ENCODE measurements around the gene PHLDA3. TPM values are rescaled to one million over a fixed set of nuclear protein-coding genes. Genes with fewer than 3 reads are reported as not detected.

Gene PHLDA3
- total RNA-seq, 1 experiment from 2014 or later: 22.1 TPM

- Histone ChIP-seq H2AFZ (ENCODE audit: low read depth, low read length, poor library complexity, severe bottlenecking) (no peak overlapping the region), H3K9me2 (ENCODE audit: insufficient read depth) (no peaks in the 10 kb centered on the region), H3K4me3 (replicated peaks in 1 of 2; ENCODE audit: low read depth in 1 of 2, low read length in 2 of 2) (no peak overlapping the region), H3K9ac (ENCODE audit: low read length) (no peak overlapping the region), H4K20me1 (ENCODE audit: insufficient read depth) (no peaks in the 10 kb centered on the region), H3K27ac (ENCODE audit: low read depth, low read length) (no peak overlapping the region), H3K9me3 (ENCODE audit: control insufficient read depth in 1 of 2, insufficient read depth in 1 of 2, low read depth in 1 of 2, low read length in 2 of 2) (no peaks in the 10 kb centered on the region), H3K4me2 (ENCODE audit: low read length) (no peak overlapping the region), H3K27me3 (ENCODE audit: insufficient read depth, low read length) (no peaks in the 10 kb centered on the region), H3K36me3 (ENCODE audit: control insufficient read depth in 1 of 2, insufficient read depth in 2 of 2, low read length in 2 of 2) (no peaks in the 10 kb centered on the region), H3K4me1 (ENCODE audit: control insufficient read depth in 1 of 2, insufficient read depth in 2 of 2, low read length in 2 of 2) (peaks cover 11 to 33% of the 10 kb centered on the region in 2 experiments), H3K79me2 (ENCODE audit: insufficient read depth, low read length) (no peaks in the 10 kb centered on the region)
- TF ChIP-seq CTCF (IDR thresholded peaks at IDR 0.05 in 2 of 3, conservative IDR thresholded peaks at IDR 0.05 in 1 of 3; ENCODE audit: borderline replicate concordance in 1 of 3, insufficient read depth in 1 of 3, low read depth in 2 of 3, low read length in 2 of 3): no peak
- CTCF ChIA-PET: interaction anchor here (0.9 kb wide), 1 partner anchor 8 kb away, joined by 3 read pairs; no protein-coding TSS in a partner anchor
- no TSS peak for BruUV-seq (replicated peaks)
- ATAC-seq: no peak
- intact Hi-C loops (cut with micrococcal nuclease): no loop called here
- DNase-seq (ENCODE audit: low read depth, low spot score): no peak
- POLR2A ChIA-PET: interaction anchor here (1.8 kb wide), 1 partner anchor 52 kb away, joined by 3 read pairs; the partner anchor contains the start of gene CSRP1
- RAD21 ChIA-PET (ENCODE audit: low non-redundant PET in 1 of 2, low total read pairs in 2 of 2, uncharacterized antibody in 2 of 2, unreplicated experiment in 2 of 2): no interaction called here
Observed at GRCh38 chr1:201455098-201455497, 13.9 kb downstream of the PHLDA3 start.

- no TSS peak for BruUV-seq (replicated peaks)
- ChIA-PET RAD21 (ENCODE audit: low non-redundant PET in 1 of 2, low total read pairs in 2 of 2, uncharacterized antibody in 2 of 2, unreplicated experiment in 2 of 2) (no interaction called here), POLR2A (no interaction called here), CTCF (interaction anchor here (0.9 kb wide), 1 partner anchor 8 kb away, joined by 3 read pairs; no protein-coding TSS in a partner anchor)
- no peaks in the 10 kb centered on the region for H3K9me2 ChIP-seq (ENCODE audit: insufficient read depth)
- no peak overlapping the region for H3K9ac ChIP-seq (ENCODE audit: low read length)
- no peak overlapping the region for H2AFZ ChIP-seq (ENCODE audit: low read depth, low read length, poor library complexity, severe bottlenecking)
- peaks cover 7 to 28% of the 10 kb centered on the region in 2 experiments; a peak in 3 of 4 replicates for H3K4me1 ChIP-seq (ENCODE audit: control insufficient read depth in 1 of 2, insufficient read depth in 2 of 2, low read length in 2 of 2)
- no peaks in the 10 kb centered on the region for H4K20me1 ChIP-seq (ENCODE audit: insufficient read depth)
- H3K27me3 ChIP-seq (ENCODE audit: insufficient read depth, low read length): no peaks in the 10 kb centered on the region
- DNase-seq (ENCODE audit: low read depth, low spot score) (no peak), ATAC-seq (no peak)
- TF ChIP-seq, protein P1, sequence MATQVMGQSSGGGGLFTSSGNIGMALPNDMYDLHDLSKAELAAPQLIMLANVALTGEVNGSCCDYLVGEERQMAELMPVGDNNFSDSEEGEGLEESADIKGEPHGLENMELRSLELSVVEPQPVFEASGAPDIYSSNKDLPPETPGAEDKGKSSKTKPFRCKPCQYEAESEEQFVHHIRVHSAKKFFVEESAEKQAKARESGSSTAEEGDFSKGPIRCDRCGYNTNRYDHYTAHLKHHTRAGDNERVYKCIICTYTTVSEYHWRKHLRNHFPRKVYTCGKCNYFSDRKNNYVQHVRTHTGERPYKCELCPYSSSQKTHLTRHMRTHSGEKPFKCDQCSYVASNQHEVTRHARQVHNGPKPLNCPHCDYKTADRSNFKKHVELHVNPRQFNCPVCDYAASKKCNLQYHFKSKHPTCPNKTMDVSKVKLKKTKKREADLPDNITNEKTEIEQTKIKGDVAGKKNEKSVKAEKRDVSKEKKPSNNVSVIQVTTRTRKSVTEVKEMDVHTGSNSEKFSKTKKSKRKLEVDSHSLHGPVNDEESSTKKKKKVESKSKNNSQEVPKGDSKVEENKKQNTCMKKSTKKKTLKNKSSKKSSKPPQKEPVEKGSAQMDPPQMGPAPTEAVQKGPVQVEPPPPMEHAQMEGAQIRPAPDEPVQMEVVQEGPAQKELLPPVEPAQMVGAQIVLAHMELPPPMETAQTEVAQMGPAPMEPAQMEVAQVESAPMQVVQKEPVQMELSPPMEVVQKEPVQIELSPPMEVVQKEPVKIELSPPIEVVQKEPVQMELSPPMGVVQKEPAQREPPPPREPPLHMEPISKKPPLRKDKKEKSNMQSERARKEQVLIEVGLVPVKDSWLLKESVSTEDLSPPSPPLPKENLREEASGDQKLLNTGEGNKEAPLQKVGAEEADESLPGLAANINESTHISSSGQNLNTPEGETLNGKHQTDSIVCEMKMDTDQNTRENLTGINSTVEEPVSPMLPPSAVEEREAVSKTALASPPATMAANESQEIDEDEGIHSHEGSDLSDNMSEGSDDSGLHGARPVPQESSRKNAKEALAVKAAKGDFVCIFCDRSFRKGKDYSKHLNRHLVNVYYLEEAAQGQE (IDR thresholded peaks at IDR 0.05; ENCODE audit: low read depth): no peak
- TF ChIP-seq SIN3A (IDR thresholded peaks at IDR 0.05; ENCODE audit: low read depth): no peak
- TF ChIP-seq, protein P2, sequence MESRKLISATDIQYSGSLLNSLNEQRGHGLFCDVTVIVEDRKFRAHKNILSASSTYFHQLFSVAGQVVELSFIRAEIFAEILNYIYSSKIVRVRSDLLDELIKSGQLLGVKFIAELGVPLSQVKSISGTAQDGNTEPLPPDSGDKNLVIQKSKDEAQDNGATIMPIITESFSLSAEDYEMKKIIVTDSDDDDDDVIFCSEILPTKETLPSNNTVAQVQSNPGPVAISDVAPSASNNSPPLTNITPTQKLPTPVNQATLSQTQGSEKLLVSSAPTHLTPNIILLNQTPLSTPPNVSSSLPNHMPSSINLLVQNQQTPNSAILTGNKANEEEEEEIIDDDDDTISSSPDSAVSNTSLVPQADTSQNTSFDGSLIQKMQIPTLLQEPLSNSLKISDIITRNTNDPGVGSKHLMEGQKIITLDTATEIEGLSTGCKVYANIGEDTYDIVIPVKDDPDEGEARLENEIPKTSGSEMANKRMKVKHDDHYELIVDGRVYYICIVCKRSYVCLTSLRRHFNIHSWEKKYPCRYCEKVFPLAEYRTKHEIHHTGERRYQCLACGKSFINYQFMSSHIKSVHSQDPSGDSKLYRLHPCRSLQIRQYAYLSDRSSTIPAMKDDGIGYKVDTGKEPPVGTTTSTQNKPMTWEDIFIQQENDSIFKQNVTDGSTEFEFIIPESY (IDR thresholded peaks at IDR 0.05; ENCODE audit: extremely low read depth, insufficient replicate concordance, low read length): no peak
- no peak for TF ChIP-seq CTCF (IDR thresholded peaks at IDR 0.05 in 2 of 3, conservative IDR thresholded peaks at IDR 0.05 in 1 of 3; ENCODE audit: borderline replicate concordance in 1 of 3, insufficient read depth in 1 of 3, low read depth in 2 of 3, low read length in 2 of 3)
- TF ChIP-seq ZNF274 (IDR thresholded peaks at IDR 0.05; ENCODE audit: low read depth, low read length): no peak
- no peaks in the 10 kb centered on the region for H3K9me3 ChIP-seq (ENCODE audit: control insufficient read depth in 1 of 2, insufficient read depth in 1 of 2, low read depth in 1 of 2, low read length in 2 of 2)
- H3K4me2 ChIP-seq (ENCODE audit: low read length): no peak overlapping the region
- H3K36me3 ChIP-seq (ENCODE audit: control insufficient read depth in 1 of 2, insufficient read depth in 2 of 2, low read length in 2 of 2): no peaks in the 10 kb centered on the region
- H3K27ac ChIP-seq (ENCODE audit: low read depth, low read length): no peak overlapping the region
- H3K4me3 ChIP-seq (replicated peaks in 1 of 2; ENCODE audit: low read depth in 1 of 2, low read length in 2 of 2): no peak overlapping the region
- intact Hi-C loops (cut with micrococcal nuclease): no loop called here
- no peaks in the 10 kb centered on the region for H3K79me2 ChIP-seq (ENCODE audit: insufficient read depth, low read length)
Observed at GRCh38 chr1:201454608-201455007, 14.4 kb downstream of the PHLDA3 start.
